Fibroblast of the conjunctiva (primary cell): ENCODE data around the gene ENPP3.
"Not testable (repeated sequence)": the region's sequence is repeated elsewhere in the genome, so short reads cannot be mapped to it uniquely, and the experiment has no call there.

ENCODE experiments used
- DNase-seq: peaks from one replicate; pipeline ENCODE4 v3.0.0-alpha.2; 2010; ENCODE audit warnings: low read depth

Gene ENPP3

GRCh38 chr6:131736811-131737210, 99.7 kb downstream of the ENPP3 start:
- no peak for DNase-seq

DNA sequence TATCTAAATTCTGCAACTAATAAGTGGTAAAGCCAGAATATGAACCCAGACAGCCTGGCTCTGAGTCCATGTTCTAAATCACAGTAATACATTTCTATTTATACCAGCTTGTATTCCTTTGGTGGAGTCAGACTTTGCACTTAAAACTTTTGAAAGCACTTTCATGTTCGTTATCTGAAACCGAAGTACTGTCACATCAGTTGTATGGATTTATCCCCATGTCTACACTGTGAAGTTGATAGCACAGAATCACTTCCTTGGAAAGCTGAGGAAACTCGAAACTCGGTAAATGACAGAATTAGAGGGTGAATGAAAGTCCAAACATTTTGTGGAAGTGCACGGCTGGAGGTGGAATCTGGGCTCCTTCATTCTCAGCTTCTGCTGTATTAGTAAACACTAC, 102.0 kb downstream of the ENPP3 start:
- no peak for DNase-seq

GRCh38 chr6:131740161-131740560, 103.1 kb downstream of the ENPP3 start:
- no peak for DNase-seq

DNA sequence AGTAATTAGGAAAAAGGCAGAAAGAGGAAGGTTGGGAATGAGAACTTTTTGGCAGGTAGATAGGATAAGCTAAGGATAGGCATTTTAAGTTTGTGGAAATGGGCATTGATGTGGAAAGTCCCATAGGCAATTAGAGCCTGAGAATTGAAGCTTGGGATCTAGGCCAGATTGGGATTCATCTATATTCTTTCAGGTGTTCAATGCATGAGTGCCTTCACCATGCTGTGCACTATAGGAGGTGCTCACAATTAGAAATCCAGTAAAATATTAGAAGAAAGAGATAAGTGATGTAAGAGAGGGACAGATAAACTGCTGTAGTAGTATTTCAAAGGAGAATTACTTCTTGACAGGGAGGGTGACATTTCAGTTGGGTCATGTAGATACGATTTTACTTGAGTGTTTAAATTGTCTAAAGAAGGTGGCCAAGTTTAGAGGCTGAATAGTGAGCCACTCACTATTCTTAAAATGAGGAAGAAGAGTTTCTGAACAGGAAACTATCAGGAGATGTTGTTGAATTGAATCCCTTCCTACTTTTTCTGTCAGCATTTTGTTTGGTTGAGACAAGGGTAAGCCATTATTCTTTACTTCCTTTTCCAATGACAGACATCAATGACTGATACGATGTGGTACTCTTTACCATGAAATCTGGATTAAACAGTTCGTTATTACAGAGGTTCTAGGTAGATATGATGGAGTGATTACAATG, 104.7 kb downstream of the ENPP3 start:
- no peak for DNase-seq

GRCh38 chr6:131744432-131745287, 107.6 kb downstream of the ENPP3 start:
- DNase-seq, result no peak

DNA sequence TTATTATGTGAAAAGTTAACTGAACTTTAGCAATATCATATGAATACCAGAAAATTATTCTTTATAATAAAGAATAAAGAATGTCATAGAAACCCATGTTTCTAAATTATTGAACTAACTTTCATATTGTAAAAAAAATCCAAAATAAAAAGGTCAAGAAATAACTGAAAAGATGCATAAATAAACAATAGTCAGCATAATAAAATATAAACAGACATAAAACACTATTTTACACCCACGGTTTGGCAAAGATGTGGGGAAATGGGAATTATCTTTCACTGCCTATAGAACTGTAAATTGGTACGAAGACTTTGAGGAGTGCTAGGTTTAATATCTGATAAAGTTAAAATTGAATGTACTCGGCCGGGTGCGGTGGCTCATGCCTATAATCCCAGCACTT, 108.4 kb downstream of the ENPP3 start:
- DNase-seq, result no peak

DNA sequence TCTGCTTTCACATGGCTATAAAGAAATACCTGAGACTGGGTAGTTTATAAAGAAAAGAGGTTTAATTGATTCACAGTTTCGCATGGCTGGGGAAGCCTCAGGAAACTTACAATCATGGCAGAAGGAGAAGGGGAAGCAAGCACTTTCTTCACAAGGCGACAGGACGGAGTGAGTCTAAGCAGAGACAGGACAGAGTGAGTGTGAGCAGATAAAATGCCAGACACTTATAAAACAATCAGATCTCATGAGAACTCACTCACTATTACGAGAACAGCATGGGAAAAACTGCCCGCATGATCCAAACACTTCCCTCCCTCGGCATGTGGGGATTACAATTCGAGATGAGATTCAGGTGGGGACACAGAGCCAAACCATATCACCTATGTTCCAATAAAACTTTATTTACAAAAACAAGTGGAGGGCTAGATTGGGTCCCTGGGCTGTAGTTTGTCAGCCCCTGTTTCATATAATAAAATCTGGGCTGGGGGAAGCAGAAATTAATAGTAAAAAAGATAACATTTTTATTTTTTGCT, 110.8 kb downstream of the ENPP3 start:
- no peak for DNase-seq

GRCh38 chr6:131749023-131749422, 111.9 kb downstream of the ENPP3 start:
- DNase-seq, result no peak

- not testable (repeated sequence) for DNase-seq
Measured at GRCh38 chr6:131751012-131751715, 114.1 kb downstream of the ENPP3 start.

DNA sequence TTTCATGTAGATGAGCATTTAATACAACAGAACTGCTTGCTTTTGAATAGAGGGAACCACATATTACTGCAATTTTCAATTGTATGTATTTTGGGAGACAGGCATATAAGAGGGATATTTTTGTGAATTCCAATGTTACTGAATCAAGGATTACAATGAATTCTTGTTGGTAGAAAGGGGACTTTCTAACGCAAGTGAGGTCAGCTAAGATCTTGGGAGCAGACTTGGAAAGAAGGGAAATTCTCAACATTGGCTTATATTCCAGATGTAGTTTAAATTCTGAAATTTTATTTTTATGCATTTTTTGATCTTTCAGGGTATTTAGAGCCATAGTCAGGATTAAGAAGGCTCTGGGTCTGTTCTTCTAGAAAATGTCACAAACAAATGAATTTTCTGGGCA, 117.0 kb downstream of the ENPP3 start:
- no peak for DNase-seq

- DNase-seq, result no peak
Measured at GRCh38 chr6:131754715-131755567, 117.8 kb downstream of the ENPP3 start.

GRCh38 chr6:131755597-131755996, 118.5 kb downstream of the ENPP3 start:
- peak; percentile 45 for DNase-seq

DNA sequence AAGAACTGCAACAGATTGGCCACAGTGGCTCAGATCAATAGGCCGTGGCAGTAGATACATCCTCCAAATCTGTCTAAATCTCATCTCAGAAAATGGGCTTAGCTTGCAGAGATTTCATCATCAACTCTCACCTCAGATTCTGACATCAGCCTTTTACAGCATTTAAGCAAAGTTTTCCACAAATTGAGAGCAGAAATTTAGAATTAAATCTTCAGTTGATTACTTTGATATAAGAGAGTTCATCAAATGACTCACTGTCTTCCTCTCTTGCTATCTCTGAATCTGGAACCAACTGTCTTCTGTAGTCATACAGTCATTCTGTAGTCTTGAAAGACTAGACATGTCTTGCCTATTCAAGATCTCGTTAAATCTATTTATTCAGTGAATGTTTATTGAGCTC, 118.9 kb downstream of the ENPP3 start:
- no peak for DNase-seq

- DNase-seq, result no peak
Measured at GRCh38 chr6:131758920-131759319, 121.8 kb downstream of the ENPP3 start.

DNA sequence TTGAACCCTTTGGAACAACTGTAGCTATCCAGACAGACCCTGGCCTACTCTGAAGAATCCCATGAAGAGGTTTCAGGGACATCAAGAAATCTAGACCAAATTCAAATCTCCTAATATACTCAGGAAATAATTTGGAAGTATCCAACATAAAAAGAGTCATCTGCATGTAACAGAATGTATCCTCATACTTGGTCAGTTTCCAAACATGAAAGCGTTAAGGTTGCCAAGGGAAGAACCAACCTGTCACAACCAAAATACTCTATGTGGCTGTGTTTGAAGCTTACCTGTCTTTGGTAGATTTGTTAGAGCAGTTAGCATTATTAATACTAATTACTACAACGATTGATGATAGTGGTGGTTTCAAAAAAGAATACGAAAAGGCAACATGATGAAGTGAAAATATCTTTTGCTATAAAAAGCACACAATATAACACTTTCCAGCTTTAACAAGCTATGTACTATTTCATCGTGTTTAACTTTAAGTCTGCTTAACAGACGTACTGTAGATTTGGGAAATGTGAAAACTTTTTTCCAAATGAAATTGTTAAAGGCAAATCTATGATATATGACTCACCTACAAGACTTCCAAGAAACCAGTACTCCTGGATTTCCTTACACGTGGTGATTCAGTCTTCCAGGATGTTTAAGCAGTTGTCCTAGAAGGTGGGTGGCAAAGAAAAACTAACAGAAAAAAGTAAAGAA, 124.1 kb downstream of the ENPP3 start:
- DNase-seq, result no peak

GRCh38 chr6:131761762-131762067, 124.6 kb downstream of the ENPP3 start:
- DNase-seq, result no peak

GRCh38 chr6:131762984-131763383, 125.9 kb downstream of the ENPP3 start:
- no peak for DNase-seq

GRCh38 chr6:131763749-131764148, 126.6 kb downstream of the ENPP3 start:
- no peak for DNase-seq

DNA sequence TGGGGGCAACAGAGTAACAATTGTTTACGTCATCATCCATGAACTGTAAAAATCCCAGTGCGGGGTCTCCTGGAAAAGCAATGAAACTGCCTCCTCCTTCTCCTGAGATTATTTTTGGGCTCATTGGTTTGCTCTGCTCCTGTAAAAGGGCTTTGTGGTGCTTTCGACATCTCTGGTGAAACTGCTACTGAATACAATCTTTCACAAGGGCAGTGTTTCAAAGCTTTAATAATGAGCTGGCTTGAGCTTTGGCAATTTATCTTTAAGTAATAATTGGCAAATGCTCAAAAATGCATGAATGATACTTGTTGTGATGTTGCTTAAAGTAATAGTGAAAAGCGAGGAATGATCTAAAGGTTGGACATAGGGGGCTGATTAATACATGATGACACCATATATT, 127.2 kb downstream of the ENPP3 start:
- DNase-seq, result no peak

DNA sequence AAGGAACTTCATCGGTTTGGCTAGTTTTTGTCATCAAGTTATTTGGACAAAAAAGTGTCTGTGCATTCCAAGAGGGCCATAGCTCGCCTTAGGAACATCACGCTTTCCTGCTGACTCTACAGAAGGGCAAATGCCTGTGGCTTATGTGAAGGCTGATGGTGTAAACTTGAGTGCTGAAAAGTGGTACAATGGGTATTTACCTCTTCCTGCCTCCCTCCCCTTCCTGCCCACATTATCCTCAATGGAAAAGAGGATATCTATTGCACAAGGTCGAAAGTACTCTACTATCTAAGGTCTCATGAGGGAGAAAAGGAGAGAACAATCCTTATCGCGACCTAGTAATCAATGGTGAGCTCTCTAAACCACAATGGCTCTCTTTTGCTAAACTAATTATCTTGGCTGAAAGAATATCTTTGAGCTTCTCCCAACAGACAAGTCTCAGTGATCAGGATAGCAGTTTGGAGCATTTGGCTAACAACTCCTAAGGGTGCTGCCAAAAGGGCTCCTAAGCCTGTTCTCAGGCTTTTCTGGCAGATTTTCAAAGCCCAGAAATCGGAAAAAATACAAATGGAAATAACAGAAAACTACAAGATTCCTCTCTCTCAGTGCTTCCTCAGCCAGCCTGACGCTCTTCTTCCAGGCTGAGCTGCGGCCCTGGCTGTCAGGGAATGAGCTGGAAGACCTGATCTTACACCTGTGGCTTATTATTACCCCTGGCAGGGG, 128.1 kb downstream of the ENPP3 start:
- DNase-seq, result no peak

DNA sequence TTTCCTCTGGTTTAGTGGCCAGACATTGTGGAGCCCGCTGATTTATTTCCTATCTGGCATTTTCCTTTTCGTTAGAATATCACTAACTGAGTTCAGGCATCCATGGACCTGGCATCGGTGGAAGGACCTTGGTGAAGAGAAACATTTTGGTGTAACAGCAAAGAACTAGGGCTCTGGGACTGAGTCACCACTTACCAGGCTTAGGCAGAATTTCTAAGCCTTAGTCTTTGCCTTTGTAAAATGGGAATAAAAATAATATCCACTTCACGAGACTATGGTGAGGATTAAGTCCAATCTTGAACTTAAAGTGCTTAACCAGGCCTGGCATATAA, 128.7 kb downstream of the ENPP3 start:
- no peak for DNase-seq
